Panc1 (cell line): Measurements from ENCODE around the gene GUCY1A2. TPM values are rescaled to one million over a fixed set of nuclear protein-coding genes. Genes with fewer than 3 reads are reported as not detected.

Experiments
- ATAC-seq: fragments of 200-7000 bp; cut with Tn5 transposase; 2 replicates; pipeline ENCODE4 v1.9.1; 2020; ENCODE audit warnings: mild to moderate bottlenecking, moderate library complexity
- BruUV-seq: library from RNA; stranded (reverse); fragments of 400-500 nt; replicated peaks from 2 replicates; lab custom pipeline; 2021; lab: Mats Ljungman, UMichigan
- CTCF ChIA-PET: fragments of 300-600 bp; sonication (Branson Sonifier 250); formaldehyde crosslinking; loops from one replicate; lab custom pipeline; 2022; ENCODE audit warnings: antibody characterized with exemption; lab: Charles Lee
- POLR2A ChIA-PET: fragments of 300-600 bp; sonication (Branson Sonifier 250); formaldehyde crosslinking; loops from one replicate; lab custom pipeline; 2022; ENCODE audit warnings: antibody characterized with exemption; lab: Charles Lee
- DNase-seq: peaks from one replicate; pipeline ENCODE4 v3.0.0-alpha.2; 2010; ENCODE audit warnings: low read depth, low spot score
- H3K27ac ChIP-seq: 2 replicates; pipeline ENCODE4 v1.5.1; 2011; ENCODE audit warnings: mild to moderate bottlenecking, low read length, inconsistent platforms
- H3K27me3 ChIP-seq: fragments of 200-500 bp; sonication (Bioruptor generic); 2 replicates; pipeline ENCODE4 v1.6.0; 2014; ENCODE audit warnings: low read length, inconsistent platforms; ENCODE audit not compliant: control insufficient read depth, insufficient read depth
- H3K36me3 ChIP-seq: fragments of 200-500 bp; sonication (Bioruptor generic); 2 replicates; pipeline ENCODE4 v1.5.1; 2014; ENCODE audit warnings: inconsistent platforms, mild to moderate bottlenecking, low read length, moderate library complexity; ENCODE audit not compliant: control insufficient read depth, insufficient read depth
- H3K4me1 ChIP-seq: 2 replicates; pipeline ENCODE4 v1.5.1; 2011; ENCODE audit warnings: inconsistent platforms, mild to moderate bottlenecking, low read length, moderate library complexity; ENCODE audit not compliant: control insufficient read depth, insufficient read depth
- H3K4me3 ChIP-seq, 2 experiments: 2 replicates each; pipeline ENCODE4 v1.5.1; 2011 to 2012; ENCODE audit warnings: low read depth in 2 of 2, low read length in 2 of 2, mild to moderate bottlenecking in 2 of 2, inconsistent platforms in 1 of 2, moderate library complexity in 1 of 2
- H3K9me3 ChIP-seq: fragments of 200-500 bp; sonication (Bioruptor generic); 2 replicates; pipeline ENCODE4 v1.5.1; 2014; ENCODE audit warnings: low read depth, mild to moderate bottlenecking, inconsistent platforms, low read length, moderate library complexity; ENCODE audit not compliant: control insufficient read depth, insufficient read depth
- CTCF ChIP-seq: fragments of 450-650 bp; IDR thresholded peaks from 2 replicates; pipeline ENCODE4 v1.5.1; 2017; ENCODE audit warnings: mild to moderate bottlenecking
- POLR2AphosphoS5 ChIP-seq: IDR thresholded peaks from 2 replicates; pipeline ENCODE4 v1.6.1; 2012; ENCODE audit warnings: mild to moderate bottlenecking, low read depth, low read length, moderate library complexity
- REST ChIP-seq, 2 experiments: IDR thresholded peaks; 2 replicates each; pipeline ENCODE4 v1.6.1; 2011 to 2012; ENCODE audit warnings: low read depth in 2 of 2, control low read depth in 1 of 2, low read length in 1 of 2, mild to moderate bottlenecking in 1 of 2, moderate library complexity in 1 of 2; ENCODE audit not compliant: insufficient read depth in 1 of 2
- SIN3A ChIP-seq: IDR thresholded peaks from 2 replicates; pipeline ENCODE4 v1.6.1; 2012; ENCODE audit warnings: low read depth, mild to moderate bottlenecking, low read length, moderate library complexity, borderline replicate concordance; ENCODE audit not compliant: insufficient read depth
- TCF7L2 ChIP-seq: IDR thresholded peaks from 2 replicates; pipeline ENCODE4 v1.6.1; 2011; ENCODE audit warnings: mild to moderate bottlenecking, low read depth, low read length, inconsistent platforms
- in situ Hi-C: cut with HindIII; loops from 2 replicates; pipeline ENCODE4 v1.10.0; 2016; ENCODE audit warnings: low sequenced_read_pairs, low pct_unique_long_range_greater_than_20kb
- intact Hi-C: fragments of 100-400 bp; cut with micrococcal nuclease; formaldehyde crosslinking; loops from one replicate; pipeline ENCODE4 v1.10.0; 2022; ENCODE audit not compliant: unreplicated experiment
- total RNA-seq: library from RNA; stranded (reverse); gene quantifications from one replicate; pipeline ENCODE4 v1.2.1, GENCODE V29; 2021; ENCODE audit not compliant: unreplicated experiment

GUCY1A2 gene
- total RNA-seq, 1 experiment from 2014 or later, result 1.9 TPM

GRCh38 chr11:106858200-106858599, 160.1 kb downstream of the GUCY1A2 start:
- ATAC-seq (no peak), DNase-seq (no peak)
- no TSS peak for BruUV-seq
- intact Hi-C loops, result no loop called here
- in situ Hi-C loops, result no loop called here
- H3K4me1 ChIP-seq, result no peaks in the 10 kb centered on the region
- no peaks in the 10 kb centered on the region for H3K9me3 ChIP-seq
- no peak for TF ChIP-seq SIN3A
- no peak for TF ChIP-seq REST (IDR thresholded peaks at IDR 0.05; ENCODE audit: insufficient read depth in 1 of 2, low read depth in 2 of 2, low read length in 1 of 2)
- TF ChIP-seq CTCF, result no peak
- TF ChIP-seq POLR2AphosphoS5, result no peak
- TF ChIP-seq TCF7L2, result no peak
- H3K27me3 ChIP-seq, result no peaks in the 10 kb centered on the region
- no peaks in the 10 kb centered on the region for H3K36me3 ChIP-seq
- ChIA-PET CTCF (interaction anchor here (0.7 kb wide), 1 partner anchor 449 kb away, joined by 3 read pairs; no protein-coding TSS in a partner anchor), POLR2A (no interaction called here)
- H3K27ac ChIP-seq, result no peak overlapping the region
- no peak overlapping the region for H3K4me3 ChIP-seq

- Histone ChIP-seq H3K27ac (no peak overlapping the region), H3K36me3 (no peaks in the 10 kb centered on the region), H3K9me3 (no peaks in the 10 kb centered on the region), H3K4me3 (no peak overlapping the region), H3K27me3 (no peaks in the 10 kb centered on the region), H3K4me1 (no peaks in the 10 kb centered on the region)
- TF ChIP-seq REST (IDR thresholded peaks at IDR 0.05; ENCODE audit: insufficient read depth in 1 of 2, low read depth in 2 of 2, low read length in 1 of 2), result no peak
- CTCF ChIA-PET, result no interaction called here
- BruUV-seq, result no TSS peak
- intact Hi-C loops, result no loop called here
- no peak for ATAC-seq
- POLR2A ChIA-PET, result interaction anchor here (0.6 kb wide), 1 partner anchor 654 kb away, joined by 5 read pairs; no protein-coding TSS in a partner anchor
- no peak for DNase-seq
- in situ Hi-C loops, result no loop called here
Observed at GRCh38 chr11:106856566-106856965, 161.7 kb downstream of the GUCY1A2 start.
